Naive thymus-derived CD8-positive, alpha-beta T cell (primary cell): ENCODE data around the gene WDR74. TPM values are rescaled to one million over a fixed set of nuclear protein-coding genes. Genes with fewer than 3 reads are reported as not detected.

Experiments
- ATAC-seq, 2 donors: fragments of 150-1000 bp; cut with Tn5 transposase in 1 of 2; sonication (Bioruptor Pico), chemical (Tn5 transposase) in 1 of 2; 1 replicate in 1 of 2; 2 replicates in 1 of 2; pipeline ENCODE4 v1.10.0; 2021; ENCODE audit warnings: mild to moderate bottlenecking in 2 of 2, moderate library complexity in 2 of 2
- POLR2A ChIA-PET: fragments of 350-600 bp; sonication (Branson Sonifier 250); formaldehyde crosslinking; loops from one replicate; lab custom pipeline; 2021; ENCODE audit warnings: antibody characterized with exemption; lab: Charles Lee
- DNase-seq, 10 donors: peaks; one replicate each; pipeline versions ENCODE4 v3.0.0 to v3.0.0-alpha.2; 2020 to 2022
- H3K27ac Mint-ChIP-seq, 10 donors: one replicate each; pipeline ENCODE4 v1.8.0; 2020 to 2022; ENCODE audit warnings: mild to moderate bottlenecking in 10 of 10, mixed read lengths in 10 of 10, moderate library complexity in 4 of 10, inconsistent platforms in 1 of 10
- H3K27me3 Mint-ChIP-seq, 5 donors: one replicate each; pipeline ENCODE4 v1.8.0; 2021 to 2022; ENCODE audit warnings: mixed read lengths in 5 of 5
- H3K36me3 Mint-ChIP-seq, 3 donors: one replicate each; pipeline ENCODE4 v1.8.0; 2020 to 2022; ENCODE audit warnings: mixed read lengths in 3 of 3, mild to moderate bottlenecking in 2 of 3, inconsistent platforms in 1 of 3
- H3K4me1 Mint-ChIP-seq, 4 donors: one replicate each; pipeline ENCODE4 v1.8.0; 2021 to 2022; ENCODE audit warnings: mixed read lengths in 4 of 4
- H3K4me3 Mint-ChIP-seq, 10 donors: one replicate each; pipeline ENCODE4 v1.8.0; 2020 to 2022; ENCODE audit warnings: mild to moderate bottlenecking in 10 of 10, mixed read lengths in 10 of 10, moderate library complexity in 6 of 10, inconsistent platforms in 1 of 10
- H3K9me3 Mint-ChIP-seq, 9 donors: one replicate each; pipeline ENCODE4 v1.8.0; 2020 to 2022; ENCODE audit warnings: mixed read lengths in 9 of 9, mild to moderate bottlenecking in 3 of 9, inconsistent platforms in 1 of 9, moderate library complexity in 1 of 9
- polyA plus RNA-seq, 3 donors: library from polyadenylated mRNA; unstranded; fragments of 300-500 nt; fragmentation: Illumina TruSeq; gene quantifications; one replicate each; pipeline ENCODE4 v1.2.3, GENCODE V29; 2021
- total RNA-seq, 8 experiments: library from RNA in 2 of 8; stranded (reverse) in 2 of 8; gene quantifications; one replicate each; pipeline ENCODE4 v1.2.3 and lab custom pipeline; 2021 to 2026

Gene WDR74
- total and polyA plus RNA-seq, 5 experiments from 2014 or later, result 35.7 to 130 (median 64.0) TPM

DNA sequence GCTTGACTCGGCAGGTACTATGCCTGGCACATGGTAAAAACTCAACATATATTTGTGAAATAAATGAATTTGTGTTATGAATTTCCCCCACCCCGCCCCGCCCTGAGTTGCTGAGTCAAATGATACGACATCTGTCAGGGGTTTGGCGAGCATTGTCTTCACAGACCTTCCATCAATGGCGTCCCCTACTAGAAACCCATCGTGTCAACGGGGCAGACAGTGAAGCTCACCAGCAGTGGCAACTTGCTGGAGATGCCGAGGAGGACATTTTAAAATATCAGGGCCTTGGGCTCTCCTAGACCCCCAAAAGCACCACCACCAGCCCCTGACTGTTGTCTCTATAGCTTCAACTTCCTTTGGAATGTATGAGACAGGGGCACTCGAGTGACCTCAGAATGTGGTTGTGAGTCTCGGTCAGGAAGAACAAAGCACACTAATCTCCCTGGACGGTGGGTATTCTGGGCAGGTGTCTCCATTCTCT, 33.4 kb downstream of the WDR74 start:
- ATAC-seq, result peak; percentile 7 to 8
- peaks cover 11 to 40% (median 29%) of the 10 kb centered on the region in 4 donors for H3K4me1 Mint-ChIP-seq
- POLR2A ChIA-PET, result interaction anchor here (0.5 to 5.3 kb wide), 23 partner anchors 10 to 205 kb away, joined by 3 to 48 read pairs (median 4); partner anchors contain the start of genes BSCL2, C11orf98, CSKMT and GNG3
- H3K27ac Mint-ChIP-seq, result peak overlapping the region; percentile 94 to 100 (median 98)
- no peaks in the 10 kb centered on the region for H3K27me3 Mint-ChIP-seq
- DNase-seq, result peak in 1 of 10 donors; percentile 7
- peak overlapping the region; percentile 93 to 100 (median 99) for H3K4me3 Mint-ChIP-seq
- H3K9me3 Mint-ChIP-seq, result no peaks in the 10 kb centered on the region
- peaks cover 0 to 30% (median 6%) of the 10 kb centered on the region in 3 donors for H3K36me3 Mint-ChIP-seq

DNA sequence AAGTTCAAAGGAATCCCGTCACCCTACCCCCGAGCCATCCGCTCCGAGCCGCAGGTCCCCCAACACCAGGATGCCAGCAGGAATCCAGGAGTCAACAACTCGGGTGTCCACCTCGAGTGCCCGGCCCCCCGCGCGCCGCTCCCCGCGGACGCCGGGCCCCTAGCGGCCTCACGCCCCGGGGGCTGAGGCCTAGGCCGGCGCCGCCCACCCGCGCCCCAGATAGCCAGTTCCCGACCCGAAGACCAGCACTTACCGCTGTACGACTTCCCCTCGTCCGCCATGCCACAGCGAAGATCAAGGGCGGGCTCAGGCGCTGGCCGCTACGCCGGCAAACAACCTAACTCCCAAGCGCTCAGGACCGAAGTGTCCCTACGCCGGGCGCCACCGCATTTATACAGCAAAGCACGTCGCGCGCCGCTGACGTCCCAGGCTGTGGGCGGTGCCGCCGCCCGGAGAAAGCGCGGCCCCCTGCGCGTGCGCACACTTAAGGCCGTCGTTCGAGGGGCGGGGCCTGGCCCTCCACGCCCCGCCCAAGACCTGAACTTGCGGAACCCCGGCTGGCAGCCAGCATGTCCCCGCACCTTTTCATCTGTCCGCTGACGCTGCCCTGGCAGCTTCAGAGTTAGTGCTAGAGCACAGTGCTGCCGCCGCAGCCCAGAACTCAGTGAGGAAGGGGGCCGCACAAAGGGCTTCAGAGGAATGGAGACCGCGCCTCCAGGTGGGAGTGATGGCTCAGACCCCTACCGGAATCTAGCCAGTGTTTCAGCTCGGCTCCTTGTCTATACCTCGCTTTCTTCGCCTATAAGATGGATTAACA, 34.1 kb downstream of the WDR74 start, which contains the start of gene NXF1:
TSS of gene NXF1 (minus strand) at position 365 of the 817 bp plus-strand sequence. CDS start at position 281, 84 bp downstream.
- Mint-ChIP-seq H3K9me3 (no peaks in the 10 kb centered on the region), H3K36me3 (peaks cover 0 to 34% (median 6%) of the 10 kb centered on the region in 3 donors), H3K27me3 (no peaks in the 10 kb centered on the region), H3K4me3 (peak within 1 kb of the TSS; percentile 93 to 100 (median 99)), H3K27ac (peak within 1 kb of the TSS; percentile 94 to 100 (median 98)), H3K4me1 (peaks cover 11 to 40% (median 29%) of the 10 kb centered on the region in 4 donors)
- POLR2A ChIA-PET, result interaction anchor here (0.5 to 5.3 kb wide), 27 partner anchors 10 to 204 kb away, joined by 3 to 48 read pairs (median 5); partner anchors contain the start of genes BSCL2, C11orf98, CSKMT and GNG3
- ATAC-seq (peak; percentile 85 to 86), DNase-seq (peak; percentile 90 to 98 (median 97))

DNA sequence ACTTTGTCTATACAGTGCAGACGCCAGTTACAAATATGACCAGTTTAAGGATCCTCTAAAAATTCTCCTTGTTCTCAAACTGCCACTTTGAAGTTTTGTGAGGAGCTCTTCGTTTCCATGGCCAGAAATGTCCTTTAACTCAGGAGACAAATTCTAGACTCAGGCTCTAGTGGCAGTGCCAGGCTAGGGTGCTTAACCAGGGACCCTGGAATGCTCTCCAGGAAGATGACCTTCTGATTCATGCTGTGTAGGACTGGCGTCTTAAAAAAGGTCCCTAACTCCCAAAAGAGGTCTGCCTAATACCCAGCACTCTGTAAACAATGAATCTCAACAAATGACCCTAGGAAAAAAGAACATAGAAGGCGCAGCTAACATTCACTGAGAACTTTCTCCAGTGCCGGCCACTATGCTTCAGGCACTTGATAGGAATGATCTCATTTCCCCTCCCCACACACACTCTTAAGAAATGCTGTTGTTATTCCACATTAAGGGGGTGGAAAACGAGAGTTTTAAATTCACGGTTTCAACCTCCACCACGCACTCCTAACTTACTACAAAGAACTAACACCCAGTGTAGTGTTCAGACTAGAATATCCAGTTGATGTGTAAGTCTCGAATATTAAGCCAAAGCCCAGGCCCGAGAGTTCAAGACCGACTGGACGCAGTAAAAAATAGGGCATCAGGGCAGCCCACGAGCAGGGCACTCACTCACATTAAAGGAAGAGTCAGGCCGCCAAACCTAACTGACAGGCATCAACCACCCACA, 34.9 kb downstream of the WDR74 start:
- DNase-seq, result no peak
- H3K27ac Mint-ChIP-seq, result peak overlapping the region; percentile 93 to 100 (median 96)
- no peaks in the 10 kb centered on the region for H3K9me3 Mint-ChIP-seq
- peak overlapping the region; percentile 93 to 100 (median 99) for H3K4me3 Mint-ChIP-seq
- POLR2A ChIA-PET, result interaction anchor here (0.7 to 5.3 kb wide), 14 partner anchors 9 to 133 kb away, joined by 3 to 48 read pairs (median 4); partner anchors contain the start of genes SLC3A2, STX5, TAF6L and TEX54
- peaks cover 14 to 40% (median 29%) of the 10 kb centered on the region in 4 donors for H3K4me1 Mint-ChIP-seq
- peaks cover 0 to 42% (median 6%) of the 10 kb centered on the region in 3 donors for H3K36me3 Mint-ChIP-seq
- peak in 1 of 2 donors; percentile 0 for ATAC-seq
- no peaks in the 10 kb centered on the region for H3K27me3 Mint-ChIP-seq

DNA sequence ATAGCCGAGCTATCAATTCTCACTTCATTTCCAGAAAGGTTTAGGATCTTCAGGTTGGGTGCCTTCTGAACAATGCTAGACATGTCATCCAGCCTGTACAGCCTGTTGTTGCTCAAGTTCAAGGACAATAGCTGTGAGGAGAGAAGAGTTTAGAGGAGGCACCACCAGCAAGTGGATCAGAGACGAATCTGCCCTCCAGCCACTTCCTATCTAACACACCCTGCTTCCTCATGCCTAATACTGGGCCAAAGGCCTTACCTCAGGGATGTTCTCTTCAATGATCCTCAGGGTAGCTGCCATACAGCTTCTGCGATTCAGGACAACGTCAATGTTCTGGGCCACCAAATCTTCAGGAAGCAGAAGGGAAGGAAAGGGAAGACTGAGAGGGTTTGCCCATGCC, 38.3 kb downstream of the WDR74 start:
- H3K36me3 Mint-ChIP-seq, result peaks cover 0 to 73% (median 18%) of the 10 kb centered on the region in 3 donors
- DNase-seq (no peak), ATAC-seq (no peak)
- H3K9me3 Mint-ChIP-seq, result no peaks in the 10 kb centered on the region
- no peaks in the 10 kb centered on the region for H3K27me3 Mint-ChIP-seq
- POLR2A ChIA-PET, result interaction anchor here (0.6 to 2.7 kb wide), 9 partner anchors 12 to 194 kb away, joined by 3 to 10 read pairs (median 4); partner anchors contain the start of genes SLC3A2, TEX54 and WDR74
- H3K4me3 Mint-ChIP-seq, result peak overlapping the region in 1 of 10 donors; percentile 24
- H3K4me1 Mint-ChIP-seq, result peaks cover 18 to 30% (median 26%) of the 10 kb centered on the region in 4 donors
- H3K27ac Mint-ChIP-seq, result peak overlapping the region in 1 of 10 donors; percentile 25

DNA sequence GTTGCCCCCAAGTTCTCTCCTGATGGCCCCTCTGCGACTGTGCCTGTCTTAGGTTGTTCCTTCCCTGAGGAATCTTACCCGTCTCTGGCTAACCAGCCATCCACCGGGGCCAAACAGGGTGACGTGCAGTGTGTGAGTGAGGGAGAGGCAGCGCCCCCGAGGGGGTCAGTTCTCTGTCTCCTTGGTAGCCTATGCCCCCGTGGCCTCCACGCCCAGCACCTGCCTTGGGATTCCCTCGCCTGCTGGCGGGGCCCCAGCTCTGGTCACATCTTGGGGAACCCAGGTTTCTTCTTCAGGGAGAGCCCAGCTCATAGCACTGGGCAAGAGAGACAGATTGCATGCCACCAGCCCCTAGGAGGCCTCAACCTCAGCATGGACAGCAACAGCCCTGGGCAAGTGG, 39.9 kb downstream of the WDR74 start:
- Mint-ChIP-seq H3K9me3 (no peaks in the 10 kb centered on the region), H3K4me1 (peaks cover 14 to 23% (median 19%) of the 10 kb centered on the region in 4 donors), H3K27ac (peak overlapping the region in 3 of 10 donors; percentile 21 to 58 (median 22)), H3K4me3 (no peak overlapping the region), H3K36me3 (peaks cover 0 to 87% (median 28%) of the 10 kb centered on the region in 3 donors), H3K27me3 (no peaks in the 10 kb centered on the region)
- POLR2A ChIA-PET, result interaction anchor here (1.9 to 2.5 kb wide), 2 partner anchors 9 to 82 kb away, joined by 6 to 9 read pairs; partner anchors contain the start of gene SLC3A2
- ATAC-seq (no peak), DNase-seq (no peak)

DNA sequence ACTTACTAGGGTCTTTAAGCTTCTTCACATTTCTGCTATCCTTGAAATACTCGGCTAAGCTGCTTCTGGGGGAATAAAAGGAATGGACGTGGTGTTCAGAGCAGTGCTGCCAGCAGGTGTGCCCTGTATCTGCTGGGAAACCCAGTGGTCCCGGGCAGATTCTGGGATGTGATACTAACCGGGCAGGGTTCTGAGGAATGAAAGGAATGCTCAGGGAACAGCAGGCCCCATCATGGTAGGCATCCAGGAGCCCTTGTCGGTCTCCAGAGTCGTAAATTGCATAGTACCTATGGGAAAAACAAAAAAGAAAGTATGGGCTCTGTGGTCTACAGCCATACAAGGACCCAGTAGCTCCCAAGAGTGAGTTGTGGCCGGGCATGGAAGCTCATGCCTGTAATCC, 43.1 kb downstream of the WDR74 start:
- Mint-ChIP-seq H3K27ac (peak overlapping the region in 1 of 10 donors; percentile 20), H3K4me3 (no peak overlapping the region)

DNA sequence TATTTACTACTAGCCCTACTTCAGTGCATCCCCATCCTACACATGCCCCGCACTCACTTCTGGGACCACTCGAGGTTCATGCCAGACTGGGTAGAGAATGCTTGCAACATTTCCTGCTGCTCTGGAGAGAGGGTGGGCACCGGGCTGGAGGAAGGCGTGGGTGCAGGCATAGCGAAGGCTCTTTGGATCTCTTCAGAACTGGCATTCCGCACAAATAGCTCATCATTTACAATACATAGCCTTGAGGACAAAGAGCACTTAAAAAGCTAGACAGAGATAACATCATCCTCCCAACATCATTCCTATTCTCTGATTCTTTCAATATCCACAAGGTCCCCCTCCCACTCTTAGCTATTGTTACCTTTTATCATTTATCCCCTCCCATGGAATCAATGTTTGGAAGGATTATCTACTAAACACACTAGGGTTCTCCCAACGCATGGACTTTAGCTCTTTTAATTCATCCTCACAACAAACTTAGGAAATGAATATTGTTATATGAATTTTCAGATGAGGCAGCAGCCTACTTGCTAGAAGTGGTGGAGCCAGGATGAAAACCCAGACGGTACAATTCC, 45.1 kb downstream of the WDR74 start:
- Mint-ChIP-seq H3K4me1 (peaks cover 15 to 37% (median 35%) of the 10 kb centered on the region in 4 donors), H3K36me3 (peaks cover 0 to 81% (median 27%) of the 10 kb centered on the region in 3 donors), H3K4me3 (peak overlapping the region in 2 of 10 donors; percentile 9 to 36), H3K9me3 (no peaks in the 10 kb centered on the region), H3K27ac (peak overlapping the region in 7 of 10 donors; percentile 3 to 75 (median 52)), H3K27me3 (no peaks in the 10 kb centered on the region)
- POLR2A ChIA-PET, result interaction anchor here (0.7 to 12.0 kb wide), 8 partner anchors 10 to 67 kb away, joined by 3 to 314 read pairs (median 9); partner anchors contain the start of genes HNRNPUL2, NXF1, POLR2G and WDR74
- no peak for DNase-seq
- no peak for ATAC-seq

More for the DNA sequence above, 43.1 kb downstream of the WDR74 start:
- no peak for ATAC-seq
- Mint-ChIP-seq H3K36me3 (peaks cover 0 to 86% (median 28%) of the 10 kb centered on the region in 3 donors), H3K9me3 (no peaks in the 10 kb centered on the region), H3K27me3 (no peaks in the 10 kb centered on the region), H3K4me1 (peaks cover 12 to 18% (median 16%) of the 10 kb centered on the region in 4 donors)
- POLR2A ChIA-PET, result interaction anchor here (0.6 to 3.2 kb wide), 8 partner anchors 8 to 131 kb away, joined by 3 to 23 read pairs (median 8); partner anchors contain the start of genes C11orf98, CSKMT, NXF1 and TMEM179B
- no peak for DNase-seq

DNA sequence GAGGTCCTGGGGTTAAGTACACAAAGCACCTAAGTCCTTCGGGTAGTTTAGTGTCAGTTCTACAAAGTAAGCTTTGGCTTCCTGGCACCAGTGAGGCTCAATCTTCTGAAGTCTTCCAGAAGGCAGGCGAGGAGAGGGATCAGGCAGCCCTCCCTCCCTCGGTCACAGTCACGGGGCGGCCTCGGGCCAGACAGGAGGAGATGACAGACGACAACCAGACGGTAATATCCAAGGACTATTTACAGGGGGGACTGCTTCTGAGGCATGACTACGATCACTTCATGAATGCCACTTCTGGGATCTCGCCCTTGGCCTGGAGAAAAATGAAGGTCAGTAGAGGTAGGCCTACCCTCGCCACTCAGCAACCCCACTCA, 47.2 kb downstream of the WDR74 start:
- H3K4me1 Mint-ChIP-seq, result peaks cover 16 to 54% (median 47%) of the 10 kb centered on the region in 4 donors
- H3K36me3 Mint-ChIP-seq, result peaks cover 0 to 65% (median 19%) of the 10 kb centered on the region in 3 donors
- peak in 2 of 10 donors; percentile 18 to 42 for DNase-seq
- peak overlapping the region; percentile 83 to 96 (median 89) for H3K4me3 Mint-ChIP-seq
- ATAC-seq, result peak; percentile 7 to 9
- H3K9me3 Mint-ChIP-seq, result no peaks in the 10 kb centered on the region
- POLR2A ChIA-PET, result interaction anchor here (0.7 to 12.0 kb wide), 16 partner anchors 8 to 237 kb away, joined by 3 to 314 read pairs (median 6); partner anchors contain the start of genes HNRNPUL2, NXF1, ROM1 and SLC3A2
- H3K27me3 Mint-ChIP-seq, result no peaks in the 10 kb centered on the region
- H3K27ac Mint-ChIP-seq, result peak overlapping the region; percentile 85 to 97 (median 95)

DNA sequence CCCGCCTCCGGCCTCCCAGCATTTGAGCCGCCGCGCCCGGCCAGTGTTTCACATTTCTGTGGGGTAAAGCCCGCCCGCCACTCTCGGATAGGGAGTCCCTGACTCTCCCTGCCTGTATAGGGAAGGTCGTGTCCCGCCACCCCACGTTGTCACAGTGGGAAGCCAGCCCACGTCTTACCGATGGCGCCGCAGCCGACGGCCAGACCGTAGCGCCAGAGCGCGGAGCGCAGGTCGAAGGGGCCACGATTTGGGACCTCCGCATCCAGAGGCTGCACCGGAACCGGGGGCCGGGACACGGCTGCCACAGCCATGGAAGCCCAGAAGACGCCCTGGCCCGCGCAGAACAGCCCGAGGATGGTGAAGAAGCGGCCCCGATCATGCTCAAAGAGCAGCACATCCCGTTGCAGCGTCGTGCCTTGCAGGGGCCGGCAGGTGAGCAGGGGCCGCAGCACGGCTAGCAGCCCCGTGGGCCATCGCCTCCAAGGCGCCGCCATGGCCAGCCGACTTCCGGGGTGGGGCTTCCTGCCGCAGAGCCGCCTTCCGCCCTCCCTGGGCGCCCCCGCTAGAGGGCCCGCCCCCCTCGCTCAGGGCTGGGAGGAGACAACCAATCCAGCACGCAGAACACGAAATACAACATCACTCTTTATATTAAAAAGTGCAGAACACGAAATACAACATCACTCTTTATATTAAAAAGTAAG, 47.7 kb downstream of the WDR74 start, which contains the start of gene TMEM223:
TSS of gene TMEM223 (minus strand) at position 506 of the 701 bp plus-strand sequence. CDS start at position 494, 12 bp downstream.
- ATAC-seq (peak; percentile 77 to 78), DNase-seq (peak; percentile 82 to 93 (median 88))
- POLR2A ChIA-PET, result interaction anchor here (0.7 to 12.0 kb wide), 25 partner anchors 8 to 237 kb away, joined by 3 to 314 read pairs (median 5); partner anchors contain the start of genes C11orf98, CSKMT, HNRNPUL2 and NXF1
- Mint-ChIP-seq H3K27ac (peak within 1 kb of the TSS; percentile 85 to 97 (median 95)), H3K36me3 (peaks cover 0 to 60% (median 17%) of the 10 kb centered on the region in 3 donors), H3K4me1 (peaks cover 16 to 54% (median 47%) of the 10 kb centered on the region in 4 donors), H3K4me3 (peak within 1 kb of the TSS; percentile 83 to 96 (median 89)), H3K9me3 (no peaks in the 10 kb centered on the region), H3K27me3 (no peaks in the 10 kb centered on the region)

DNA sequence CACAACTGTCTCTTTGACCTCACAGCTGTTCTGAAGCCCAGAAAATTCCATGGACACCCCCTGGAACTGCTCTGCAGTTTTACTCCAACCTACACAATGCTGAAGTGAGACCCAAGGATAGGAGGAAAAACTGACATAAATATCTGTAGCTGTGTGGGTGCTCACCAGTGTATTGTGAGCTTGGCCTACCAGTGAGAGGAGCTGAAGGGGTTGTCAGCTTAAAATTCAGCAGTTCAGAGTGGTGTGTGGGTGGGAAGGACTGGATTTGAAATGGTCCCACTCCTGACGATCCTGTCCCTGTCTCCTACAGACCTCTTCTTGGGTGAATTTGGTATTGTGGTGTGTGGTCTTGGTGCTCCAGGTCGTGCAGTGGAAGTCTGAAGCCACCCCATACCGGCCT, 49.8 kb downstream of the WDR74 start:
- no peaks in the 10 kb centered on the region for H3K9me3 Mint-ChIP-seq
- H3K4me1 Mint-ChIP-seq, result peaks cover 18 to 62% (median 55%) of the 10 kb centered on the region in 4 donors
- H3K36me3 Mint-ChIP-seq, result peaks cover 0 to 43% (median 6%) of the 10 kb centered on the region in 3 donors
- POLR2A ChIA-PET, result interaction anchor here (0.5 to 12.0 kb wide), 15 partner anchors 10 to 1377 kb away, joined by 3 to 314 read pairs (median 8); partner anchors contain the start of genes NXF1, POLR2G, SLC3A2 and STX5
- ATAC-seq, result no peak
- H3K27ac Mint-ChIP-seq, result peak overlapping the region; percentile 77 to 97 (median 94)
- no peaks in the 10 kb centered on the region for H3K27me3 Mint-ChIP-seq
- peak overlapping the region; percentile 64 to 96 (median 92) for H3K4me3 Mint-ChIP-seq
- no peak for DNase-seq
